GM23338 (cell line): Measurements from ENCODE around the gene PRKAR1A. TPM values are rescaled to one million over a fixed set of nuclear protein-coding genes. Genes with fewer than 3 reads are reported as not detected.

ENCODE experiments used
- polyA plus RNA-seq: library from polyadenylated mRNA; unstranded; fragments of >200 nt; fragmentation: Nextera tagmentation; extraction: Ambion mirVana; gene quantifications from 2 replicates; pipeline ENCODE4 v1.2.1, GENCODE V29; 2016
- total RNA-seq: library from RNA; depleted of rRNA; stranded (reverse); fragments of >200 nt; shearing (Covaris generic); gene quantifications from 2 replicates; pipeline ENCODE4 v1.2.3, GENCODE V29; 2014; rRNA removed

Gene PRKAR1A
- total and polyA plus RNA-seq, 2 experiments from 2014 or later: 90.1 to 100 TPM

Other genes starting within 250 kb of the PRKAR1A start
- gene SLC16A6, start 221.3 kb upstream of the PRKAR1A start, total RNA-seq: 0.35 TPM in 1 of 2 replicates, not detected in the other
- gene SLC16A6, start 221.3 kb upstream of the PRKAR1A start, polyA plus RNA-seq: 0.16 TPM in 1 of 2 replicates, not detected in the other
- gene ARSG, start 220.9 kb upstream of the PRKAR1A start, total RNA-seq: 5.1 and 9.2 TPM in 2 replicates
- gene ARSG, start 220.9 kb upstream of the PRKAR1A start, polyA plus RNA-seq: 1.7 and 2.4 TPM in 2 replicates
- 29.3 and 30.1 TPM in 2 replicates for gene WIPI1, start 54.9 kb upstream of the PRKAR1A start, total RNA-seq
- 21.8 and 24.1 TPM in 2 replicates for gene WIPI1, start 54.9 kb upstream of the PRKAR1A start, polyA plus RNA-seq
- 1.4 and 1.6 TPM in 2 replicates for gene FAM20A, start 88.9 kb downstream of the PRKAR1A start, total RNA-seq
- 1.2 and 1.3 TPM in 2 replicates for gene FAM20A, start 88.9 kb downstream of the PRKAR1A start, polyA plus RNA-seq